MM.1S (cell line): ENCODE results near the gene SLC24A1.

Source experiments
- DNase-seq: peaks from one replicate; pipeline ENCODE4 v3.0.0-alpha.2; 2015
- H2AFZ ChIP-seq: fragments of 300-600 bp; sonication (generic); 2 replicates; pipeline ENCODE4 v1.6.0; 2016; ENCODE audit warnings: antibody characterized with exemption, low read length
- H3F3A ChIP-seq: fragments of 300-600 bp; sonication (generic); 2 replicates; pipeline ENCODE4 v1.6.1; 2016; ENCODE audit warnings: mild to moderate bottlenecking, antibody characterized with exemption, low read length, moderate library complexity, mixed read lengths; ENCODE audit not compliant: insufficient read depth
- H3K27ac ChIP-seq: fragments of 300-600 bp; sonication (generic); 2 replicates; pipeline ENCODE4 v1.5.1; 2016; ENCODE audit warnings: mild to moderate bottlenecking, low read length
- H3K27me3 ChIP-seq: fragments of 300-600 bp; sonication (generic); replicated peaks from 2 replicates; pipeline ENCODE4 v1.6.0; 2016; ENCODE audit warnings: low read length; ENCODE audit not compliant: insufficient read depth
- H3K36me3 ChIP-seq: fragments of 300-600 bp; sonication (generic); replicated peaks from 2 replicates; pipeline ENCODE4 v1.6.1; 2016; ENCODE audit warnings: mild to moderate bottlenecking, low read length, mixed read lengths; ENCODE audit not compliant: insufficient read depth
- H3K4me1 ChIP-seq: fragments of 300-600 bp; sonication (generic); 2 replicates; pipeline ENCODE4 v1.6.1; 2016; ENCODE audit warnings: low read length, mixed read lengths
- H3K4me2 ChIP-seq: fragments of 300-600 bp; sonication (generic); 2 replicates; pipeline ENCODE4 v1.6.0; 2016; ENCODE audit warnings: low read depth, low read length
- H3K4me3 ChIP-seq: fragments of 300-600 bp; sonication (generic); 2 replicates; pipeline ENCODE4 v1.5.1; 2016; ENCODE audit warnings: low read length, mixed read lengths
- H3K79me2 ChIP-seq: fragments of 300-600 bp; sonication (generic); 2 replicates; pipeline ENCODE4 v1.6.1; 2016; ENCODE audit warnings: mixed run types, low read length, mixed read lengths
- H3K9ac ChIP-seq: fragments of 300-600 bp; sonication (generic); 2 replicates; pipeline ENCODE4 v1.6.1; 2016; ENCODE audit warnings: low read length, mixed read lengths
- H3K9me2 ChIP-seq: fragments of 300-600 bp; sonication (generic); replicated peaks from 2 replicates; pipeline ENCODE4 v1.6.1; 2016; ENCODE audit warnings: mild to moderate bottlenecking, low read length, mixed read lengths; ENCODE audit not compliant: insufficient read depth
- H3K9me3 ChIP-seq: fragments of 300-600 bp; sonication (generic); replicated peaks from 2 replicates; pipeline ENCODE4 v1.6.1; 2016; ENCODE audit warnings: mild to moderate bottlenecking, low read length, mixed read lengths; ENCODE audit not compliant: insufficient read depth
- H4K20me1 ChIP-seq: fragments of 300-600 bp; sonication (generic); 2 replicates; pipeline ENCODE4 v1.6.1; 2016; ENCODE audit warnings: mild to moderate bottlenecking, low read length, moderate library complexity, mixed read lengths; ENCODE audit not compliant: insufficient read depth
- EZH2 ChIP-seq: fragments of 300-600 bp; sonication (generic); optimal IDR thresholded peaks from 2 replicates; pipeline ENCODE3; 2017; ENCODE audit warnings: low read depth, mild to moderate bottlenecking, antibody characterized with exemption, low read length, mixed read lengths
- EZH2phosphoT487 ChIP-seq: fragments of 300-600 bp; sonication (generic); IDR thresholded peaks from 2 replicates; pipeline ENCODE4 v1.6.1; 2018; ENCODE audit warnings: antibody characterized with exemption, low read length
- TF ChIP-seq, protein P1 (sequence below): fragments of 300-600 bp; sonication (generic); IDR thresholded peaks from 2 replicates; pipeline ENCODE4 v1.5.1; 2016; ENCODE audit warnings: antibody characterized with exemption, low read length, mixed read lengths

The SLC24A1 gene

DNA sequence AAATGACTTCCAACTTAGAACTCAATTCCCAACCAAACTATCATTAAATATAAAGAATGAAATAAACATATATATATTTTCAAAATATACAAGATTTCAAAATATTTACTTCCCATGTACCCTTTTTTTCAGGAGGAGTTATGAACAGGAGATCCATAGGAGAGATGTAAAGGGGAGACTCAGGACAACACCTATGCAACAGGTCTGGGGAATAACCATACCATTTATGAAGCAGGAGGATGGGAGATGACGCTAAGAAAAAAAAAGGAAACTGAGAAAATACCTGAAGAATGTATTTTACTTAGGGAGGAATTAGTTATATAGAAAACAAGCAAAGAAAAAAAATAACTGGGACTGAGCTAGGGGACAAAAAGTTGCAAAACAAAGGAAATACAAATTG lies 34.6 kb upstream of the SLC24A1 start:
- Histone ChIP-seq H3K27ac (no peak overlapping the region), H3K9ac (no peak overlapping the region), H3K36me3 (no peaks in the 10 kb centered on the region), H3K9me2 (no peaks in the 10 kb centered on the region), H3K9me3 (no peaks in the 10 kb centered on the region), H3F3A (no peaks in the 10 kb centered on the region), H2AFZ (no peak overlapping the region), H3K4me3 (no peak overlapping the region), H3K4me1 (peaks cover 16% of the 10 kb centered on the region), H4K20me1 (no peaks in the 10 kb centered on the region), H3K27me3 (no peaks in the 10 kb centered on the region), H3K79me2 (no peaks in the 10 kb centered on the region), H3K4me2 (no peak overlapping the region)
- no peak for DNase-seq
- TF ChIP-seq EZH2phosphoT487 (no peak), EZH2 (no peak)
- TF ChIP-seq, protein P1, sequence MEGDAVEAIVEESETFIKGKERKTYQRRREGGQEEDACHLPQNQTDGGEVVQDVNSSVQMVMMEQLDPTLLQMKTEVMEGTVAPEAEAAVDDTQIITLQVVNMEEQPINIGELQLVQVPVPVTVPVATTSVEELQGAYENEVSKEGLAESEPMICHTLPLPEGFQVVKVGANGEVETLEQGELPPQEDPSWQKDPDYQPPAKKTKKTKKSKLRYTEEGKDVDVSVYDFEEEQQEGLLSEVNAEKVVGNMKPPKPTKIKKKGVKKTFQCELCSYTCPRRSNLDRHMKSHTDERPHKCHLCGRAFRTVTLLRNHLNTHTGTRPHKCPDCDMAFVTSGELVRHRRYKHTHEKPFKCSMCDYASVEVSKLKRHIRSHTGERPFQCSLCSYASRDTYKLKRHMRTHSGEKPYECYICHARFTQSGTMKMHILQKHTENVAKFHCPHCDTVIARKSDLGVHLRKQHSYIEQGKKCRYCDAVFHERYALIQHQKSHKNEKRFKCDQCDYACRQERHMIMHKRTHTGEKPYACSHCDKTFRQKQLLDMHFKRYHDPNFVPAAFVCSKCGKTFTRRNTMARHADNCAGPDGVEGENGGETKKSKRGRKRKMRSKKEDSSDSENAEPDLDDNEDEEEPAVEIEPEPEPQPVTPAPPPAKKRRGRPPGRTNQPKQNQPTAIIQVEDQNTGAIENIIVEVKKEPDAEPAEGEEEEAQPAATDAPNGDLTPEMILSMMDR = no peak

DNA sequence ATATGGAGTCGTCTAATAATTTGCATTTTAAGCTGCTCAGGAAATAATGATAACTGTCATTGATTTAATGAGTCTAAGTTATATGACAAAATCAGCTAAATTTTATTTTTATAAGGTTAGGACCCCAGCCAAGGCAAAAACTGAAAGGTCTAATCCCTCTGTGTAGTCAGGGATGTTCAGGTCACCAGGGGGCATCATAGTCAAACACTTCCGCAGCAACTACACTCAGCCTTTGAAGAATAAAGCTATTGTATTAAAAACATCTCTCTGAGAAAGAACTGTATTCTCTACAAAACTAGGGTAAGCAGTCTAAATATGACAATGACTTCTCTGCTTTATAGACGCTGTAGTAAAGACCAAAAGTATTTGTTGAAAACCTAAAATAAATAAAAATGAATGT lies 25.8 kb upstream of the SLC24A1 start:
- H3K9me3 ChIP-seq = no peaks in the 10 kb centered on the region
- no peak overlapping the region for H3K4me2 ChIP-seq
- no peaks in the 10 kb centered on the region for H3K9me2 ChIP-seq
- H3K4me3 ChIP-seq = no peak overlapping the region
- H3K27me3 ChIP-seq = no peaks in the 10 kb centered on the region
- no peak for DNase-seq
- no peak overlapping the region for H3K27ac ChIP-seq
- H3K79me2 ChIP-seq = no peaks in the 10 kb centered on the region
- H3K4me1 ChIP-seq = no peaks in the 10 kb centered on the region
- no peaks in the 10 kb centered on the region for H4K20me1 ChIP-seq
- no peaks in the 10 kb centered on the region for H3F3A ChIP-seq
- H2AFZ ChIP-seq = no peak overlapping the region
- no peak overlapping the region for H3K9ac ChIP-seq
- TF ChIP-seq EZH2phosphoT487 = no peak
- TF ChIP-seq, protein P1 = peak; percentile 29
- no peak for TF ChIP-seq EZH2
- peaks cover 11% of the 10 kb centered on the region; the same call in 1 of the 2 replicates for H3K36me3 ChIP-seq

- Histone ChIP-seq H3K9me3 (no peaks in the 10 kb centered on the region), H3K4me1 (no peaks in the 10 kb centered on the region), H3K27me3 (no peaks in the 10 kb centered on the region), H3K27ac (no peak overlapping the region), H3K4me2 (no peak overlapping the region), H3K36me3 (peaks cover 11% of the 10 kb centered on the region; the same call in 1 of the 2 replicates), H2AFZ (no peak overlapping the region), H3K9ac (no peak overlapping the region), H3F3A (no peaks in the 10 kb centered on the region), H4K20me1 (no peaks in the 10 kb centered on the region), H3K79me2 (no peaks in the 10 kb centered on the region), H3K9me2 (no peaks in the 10 kb centered on the region), H3K4me3 (no peak overlapping the region)
- TF ChIP-seq EZH2 = no peak
- TF ChIP-seq, protein P1 = no peak
- no peak for TF ChIP-seq EZH2phosphoT487
- no peak for DNase-seq
These were observed 23.3 kb upstream of the SLC24A1 start for GRCh38 chr15:65598468-65598867.
